PC-9 (cell line): ENCODE data around the gene ARID5B. TPM values are rescaled to one million over a fixed set of nuclear protein-coding genes. Genes with fewer than 3 reads are reported as not detected.

Experiments used
- BruUV-seq: library from RNA; stranded (reverse); fragments of 400-500 nt; replicated peaks from 2 replicates; lab custom pipeline; 2021; lab: Mats Ljungman, UMichigan
- CTCF ChIA-PET: fragments of 300-600 bp; sonication (Branson Sonifier 250); formaldehyde crosslinking; loops from one replicate; lab custom pipeline; 2022; ENCODE audit warnings: antibody characterized with exemption; lab: Charles Lee
- POLR2A ChIA-PET: fragments of 300-600 bp; sonication (Branson Sonifier 250); formaldehyde crosslinking; loops from one replicate; lab custom pipeline; 2022; ENCODE audit warnings: antibody characterized with exemption; ENCODE audit not compliant: unreplicated experiment; lab: Charles Lee
- DNase-seq, 2 experiments: peaks; one replicate each; pipeline versions ENCODE4 v3.0.0 to v3.0.0-alpha.2; 2015 to 2022; ENCODE audit warnings: mixed read lengths in 1 of 2
- H2AFZ ChIP-seq: fragments of 200-600 bp; sonication (generic); 2 replicates; pipeline ENCODE4 v1.8.1; 2017; ENCODE audit warnings: antibody characterized with exemption
- H3F3A ChIP-seq: fragments of 200-600 bp; sonication (generic); 2 replicates; pipeline ENCODE4 v1.8.1; 2017; ENCODE audit warnings: antibody characterized with exemption, mild to moderate bottlenecking, low read depth; ENCODE audit not compliant: insufficient read depth
- H3K27ac ChIP-seq: fragments of 200-600 bp; sonication (generic); 2 replicates; pipeline ENCODE4 v1.6.1; 2016; ENCODE audit warnings: mixed run types
- H3K27me3 ChIP-seq: fragments of 200-600 bp; sonication (generic); 2 replicates; pipeline ENCODE4 v1.6.1; 2016; ENCODE audit warnings: low read depth, mixed run types; ENCODE audit not compliant: insufficient read depth
- H3K36me3 ChIP-seq: fragments of 200-600 bp; sonication (generic); 2 replicates; pipeline ENCODE4 v1.6.1; 2016; ENCODE audit warnings: low read depth, mixed run types
- H3K4me1 ChIP-seq: fragments of 200-600 bp; sonication (generic); replicated peaks from 2 replicates; pipeline ENCODE4 v1.6.1; 2016; ENCODE audit warnings: mixed run types; ENCODE audit not compliant: insufficient read depth
- H3K4me2 ChIP-seq: fragments of 200-600 bp; sonication (generic); 2 replicates; pipeline ENCODE4 v1.6.1; 2017; ENCODE audit warnings: mixed run types
- H3K4me3 ChIP-seq: fragments of 200-600 bp; sonication (generic); 2 replicates; pipeline ENCODE4 v1.6.1; 2016; ENCODE audit warnings: mixed run types
- H3K79me2 ChIP-seq: fragments of 200-600 bp; sonication (generic); 2 replicates; pipeline ENCODE4 v1.6.1; 2017; ENCODE audit warnings: low read depth, mixed run types
- H3K9me2 ChIP-seq: fragments of 200-600 bp; sonication (generic); 2 replicates; pipeline ENCODE4 v1.8.1; 2017; ENCODE audit warnings: mild to moderate bottlenecking; ENCODE audit not compliant: insufficient read depth
- H3K9me3 ChIP-seq: fragments of 200-600 bp; sonication (generic); 2 replicates; pipeline ENCODE4 v1.8.1; 2016; ENCODE audit warnings: low read depth; ENCODE audit not compliant: insufficient read depth
- H4K20me1 ChIP-seq: fragments of 200-600 bp; sonication (generic); 2 replicates; pipeline ENCODE4 v1.8.1; 2017; ENCODE audit not compliant: insufficient read depth
- EZH2 ChIP-seq: fragments of 200-600 bp; sonication (generic); IDR thresholded peaks from 2 replicates; pipeline ENCODE4 v1.8.0; 2017; ENCODE audit warnings: antibody characterized with exemption, low read depth
- intact Hi-C: fragments of 100-400 bp; cut with micrococcal nuclease; formaldehyde crosslinking; loops from one replicate; pipeline ENCODE4 v1.10.0; 2022; ENCODE audit not compliant: unreplicated experiment
- total RNA-seq: library from RNA; stranded (reverse); gene quantifications from 2 replicates; pipeline ENCODE4 v1.2.3, GENCODE V29; 2021
- TF ChIP-seq, protein P1 (sequence below): fragments of 200-600 bp; sonication (generic); conservative IDR thresholded peaks from 2 replicates; pipeline ENCODE4 v1.6.1; 2017; ENCODE audit warnings: mixed run types, antibody characterized with exemption, mild to moderate bottlenecking, moderate library complexity

Gene ARID5B
- total RNA-seq, 1 experiment from 2014 or later = 7.4 TPM

DNA sequence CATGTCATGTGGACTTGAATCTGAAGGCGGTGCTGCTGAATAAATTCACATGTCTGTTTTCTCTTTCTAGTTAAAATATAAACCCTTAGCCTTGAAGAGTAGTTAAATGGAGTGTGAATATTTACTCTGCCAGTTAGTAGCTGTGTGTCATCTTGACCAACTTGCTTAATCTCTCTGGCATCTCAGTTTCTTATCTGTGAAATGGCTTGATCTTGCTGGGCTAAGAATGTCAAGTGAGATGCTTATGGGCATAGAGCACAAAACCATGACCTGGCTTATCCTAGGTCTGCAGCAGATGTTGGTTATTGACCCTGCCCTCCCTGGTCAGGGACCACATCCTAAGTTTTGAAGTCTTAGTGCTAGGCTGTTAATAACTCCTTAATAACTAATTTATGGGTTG is 16.6 kb downstream of the ARID5B start:
- DNase-seq = no peak
- Histone ChIP-seq H3K9me3 (peaks cover 4% of the 10 kb centered on the region; the same call in 1 of the 2 replicates), H3K4me2 (no peak overlapping the region), H3K36me3 (0 out of 2 replicates have a peak, but pooled peaks cover 5% of the 10 kb centered on the region), H2AFZ (no peak overlapping the region), H3K27ac (no peak overlapping the region), H3K4me3 (no peak overlapping the region), H4K20me1 (no peaks in the 10 kb centered on the region), H3K9me2 (no peaks in the 10 kb centered on the region), H3K27me3 (no peaks in the 10 kb centered on the region), H3F3A (no peaks in the 10 kb centered on the region), H3K4me1 (no peaks in the 10 kb centered on the region), H3K79me2 (no peaks in the 10 kb centered on the region)
- no peak for TF ChIP-seq EZH2
- TF ChIP-seq, protein P1, sequence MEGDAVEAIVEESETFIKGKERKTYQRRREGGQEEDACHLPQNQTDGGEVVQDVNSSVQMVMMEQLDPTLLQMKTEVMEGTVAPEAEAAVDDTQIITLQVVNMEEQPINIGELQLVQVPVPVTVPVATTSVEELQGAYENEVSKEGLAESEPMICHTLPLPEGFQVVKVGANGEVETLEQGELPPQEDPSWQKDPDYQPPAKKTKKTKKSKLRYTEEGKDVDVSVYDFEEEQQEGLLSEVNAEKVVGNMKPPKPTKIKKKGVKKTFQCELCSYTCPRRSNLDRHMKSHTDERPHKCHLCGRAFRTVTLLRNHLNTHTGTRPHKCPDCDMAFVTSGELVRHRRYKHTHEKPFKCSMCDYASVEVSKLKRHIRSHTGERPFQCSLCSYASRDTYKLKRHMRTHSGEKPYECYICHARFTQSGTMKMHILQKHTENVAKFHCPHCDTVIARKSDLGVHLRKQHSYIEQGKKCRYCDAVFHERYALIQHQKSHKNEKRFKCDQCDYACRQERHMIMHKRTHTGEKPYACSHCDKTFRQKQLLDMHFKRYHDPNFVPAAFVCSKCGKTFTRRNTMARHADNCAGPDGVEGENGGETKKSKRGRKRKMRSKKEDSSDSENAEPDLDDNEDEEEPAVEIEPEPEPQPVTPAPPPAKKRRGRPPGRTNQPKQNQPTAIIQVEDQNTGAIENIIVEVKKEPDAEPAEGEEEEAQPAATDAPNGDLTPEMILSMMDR = no peak
- ChIA-PET CTCF (no interaction called here), POLR2A (no interaction called here)
- no TSS peak for BruUV-seq
- intact Hi-C loops = no loop called here

DNA sequence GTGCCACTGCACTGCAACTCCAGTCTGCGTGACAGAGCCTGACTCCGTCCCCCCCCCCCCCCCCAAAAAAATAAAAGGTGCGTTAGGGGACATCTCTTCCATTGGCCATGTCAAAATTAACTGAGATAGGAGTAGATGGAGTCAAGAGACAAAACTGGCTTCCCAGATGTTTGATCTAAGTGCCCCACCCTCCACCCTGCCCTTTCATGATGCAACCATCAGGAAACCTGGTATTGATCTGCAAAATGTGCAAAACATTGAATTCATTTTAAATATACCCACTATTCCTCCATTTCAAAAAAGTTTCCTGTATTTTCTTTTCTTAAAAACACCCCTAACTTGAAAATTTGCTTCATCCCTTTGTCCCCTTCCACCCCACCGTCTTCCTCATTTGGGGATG is 17.5 kb downstream of the ARID5B start:
- Histone ChIP-seq H3K27ac (no peak overlapping the region), H3K9me2 (no peaks in the 10 kb centered on the region), H3K36me3 (0 out of 2 replicates have a peak, but pooled peaks cover 5% of the 10 kb centered on the region), H2AFZ (no peak overlapping the region), H4K20me1 (no peaks in the 10 kb centered on the region), H3K79me2 (no peaks in the 10 kb centered on the region), H3K4me2 (no peak overlapping the region), H3K9me3 (peaks cover 4% of the 10 kb centered on the region; the same call in 1 of the 2 replicates), H3F3A (no peaks in the 10 kb centered on the region), H3K27me3 (no peaks in the 10 kb centered on the region), H3K4me3 (no peak overlapping the region), H3K4me1 (no peaks in the 10 kb centered on the region)
- no TSS peak for BruUV-seq
- POLR2A ChIA-PET = no interaction called here
- TF ChIP-seq, protein P1 = no peak
- no peak for TF ChIP-seq EZH2
- CTCF ChIA-PET = no interaction called here
- no peak for DNase-seq
- intact Hi-C loops = no loop called here

DNA sequence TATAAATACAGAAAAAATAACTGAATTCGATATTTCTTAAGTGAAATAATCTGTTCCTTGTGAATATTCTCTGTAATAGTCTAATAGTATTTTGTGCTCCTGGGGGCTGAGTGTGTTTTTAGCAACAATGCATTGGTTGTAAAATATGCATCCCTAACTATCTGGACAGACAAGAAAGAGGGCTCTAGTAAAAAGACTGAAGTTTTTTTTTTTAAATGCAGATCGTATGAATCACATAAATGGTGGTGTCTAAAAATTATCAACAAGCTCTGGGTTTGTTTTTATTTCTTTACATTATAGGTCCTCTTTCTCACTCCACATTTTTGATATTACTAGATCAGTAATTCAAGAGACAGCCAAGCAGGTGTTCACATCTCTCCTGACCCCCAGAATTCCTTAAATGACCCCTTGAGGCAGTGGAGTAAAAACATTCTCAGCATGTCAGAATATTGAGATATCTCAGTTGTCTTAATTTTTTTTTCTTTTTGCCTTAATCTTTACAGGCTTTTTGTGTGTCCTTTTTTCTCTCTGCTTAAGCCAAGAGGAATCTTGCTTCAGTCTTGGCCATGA is 18.2 kb downstream of the ARID5B start:
- Histone ChIP-seq H3K79me2 (no peaks in the 10 kb centered on the region), H3F3A (no peaks in the 10 kb centered on the region), H3K27me3 (no peaks in the 10 kb centered on the region), H3K36me3 (peaks cover 5% of the 10 kb centered on the region; the same call in 1 of the 2 replicates), H3K4me1 (no peaks in the 10 kb centered on the region), H3K4me2 (no peak overlapping the region), H4K20me1 (0 out of 2 replicates have a peak, but pooled peaks cover 4% of the 10 kb centered on the region), H3K9me2 (no peaks in the 10 kb centered on the region), H3K9me3 (peaks cover 4% of the 10 kb centered on the region; the same call in 1 of the 2 replicates), H2AFZ (no peak overlapping the region), H3K4me3 (no peak overlapping the region), H3K27ac (no peak overlapping the region)
- DNase-seq = no peak
- POLR2A ChIA-PET = no interaction called here
- intact Hi-C loops = no loop called here
- CTCF ChIA-PET = interaction anchor here (0.7 kb wide), 1 partner anchor 119 kb away, joined by 9 read pairs; no protein-coding TSS in a partner anchor
- no peak for TF ChIP-seq EZH2
- TF ChIP-seq, protein P1 = no peak
- BruUV-seq = no TSS peak
